ENCODE data around the gene CA10. TPM values are rescaled to one million over a fixed set of nuclear protein-coding genes. Genes with fewer than 3 reads are reported as not detected.

CA10 gene
- total RNA-seq, 1 donor from 2014 or later = 2.0 TPM

GRCh38 chr17:51913491-51914205 is 244.9 kb downstream of the CA10 start:
- no peaks in the 10 kb centered on the region for H3K27me3 ChIP-seq
- H3K9me3 ChIP-seq = no peaks in the 10 kb centered on the region
- intact Hi-C loops (cut with DNase I) = no loop called here
- H3K27ac ChIP-seq = no peak overlapping the region
- no peaks in the 10 kb centered on the region for H3K36me3 ChIP-seq
- no peaks in the 10 kb centered on the region for H3K4me1 ChIP-seq
- no peak for DNase-seq (ENCODE audit: extremely low spot score in 2 of 2)
- TF ChIP-seq CTCF (IDR thresholded peaks at IDR 0.05) = no peak
- TF ChIP-seq POLR2AphosphoS5 (IDR thresholded peaks at IDR 0.05; ENCODE audit: insufficient read depth in 1 of 2, low read depth in 1 of 2) = no peak
- no peak for TF ChIP-seq POLR2A (IDR thresholded peaks at IDR 0.05)
- H3K4me3 ChIP-seq = no peak overlapping the region

- Histone ChIP-seq H3K4me1 (no peaks in the 10 kb centered on the region), H3K27me3 (no peaks in the 10 kb centered on the region), H3K27ac (no peak overlapping the region), H3K36me3 (no peaks in the 10 kb centered on the region), H3K4me3 (no peak overlapping the region), H3K9me3 (no peaks in the 10 kb centered on the region)
- DNase-seq (ENCODE audit: extremely low spot score in 2 of 2) = no peak
- intact Hi-C loops (cut with DNase I) = no loop called here
- TF ChIP-seq POLR2AphosphoS5 (IDR thresholded peaks at IDR 0.05; ENCODE audit: insufficient read depth in 1 of 2, low read depth in 1 of 2) = no peak
- TF ChIP-seq CTCF (IDR thresholded peaks at IDR 0.05) = no peak
- TF ChIP-seq POLR2A (IDR thresholded peaks at IDR 0.05) = no peak
These were observed 245.6 kb downstream of the CA10 start for GRCh38 chr17:51912939-51913338.

GRCh38 chr17:51911237-51911636 is 247.3 kb downstream of the CA10 start:
- TF ChIP-seq POLR2A (IDR thresholded peaks at IDR 0.05) (no peak), POLR2AphosphoS5 (IDR thresholded peaks at IDR 0.05; ENCODE audit: insufficient read depth in 1 of 2, low read depth in 1 of 2) (no peak), CTCF (IDR thresholded peaks at IDR 0.05) (no peak)
- intact Hi-C loops (cut with DNase I) = no loop called here
- H3K4me1 ChIP-seq = no peaks in the 10 kb centered on the region

GRCh38 chr17:51909971-51910370 is 248.5 kb downstream of the CA10 start:
- H3K27ac ChIP-seq = no peak overlapping the region
- no peak for DNase-seq (ENCODE audit: extremely low spot score in 2 of 2)
- TF ChIP-seq POLR2A (IDR thresholded peaks at IDR 0.05) (no peak), POLR2AphosphoS5 (IDR thresholded peaks at IDR 0.05; ENCODE audit: insufficient read depth in 1 of 2, low read depth in 1 of 2) (no peak), CTCF (IDR thresholded peaks at IDR 0.05) (no peak)
- no peak overlapping the region for H3K4me3 ChIP-seq
- H3K4me1 ChIP-seq = no peaks in the 10 kb centered on the region
- intact Hi-C loops (cut with DNase I) = loop anchor here (10.0 kb wide), 1 partner anchor 195 kb away; no protein-coding TSS in a partner anchor
- H3K27me3 ChIP-seq = no peaks in the 10 kb centered on the region
- H3K9me3 ChIP-seq = no peaks in the 10 kb centered on the region
- no peaks in the 10 kb centered on the region for H3K36me3 ChIP-seq

More at GRCh38 chr17:51911237-51911636, 247.3 kb downstream of the CA10 start:
- no peaks in the 10 kb centered on the region for H3K36me3 ChIP-seq
- H3K27me3 ChIP-seq = no peaks in the 10 kb centered on the region
- H3K9me3 ChIP-seq = no peaks in the 10 kb centered on the region
- H3K4me3 ChIP-seq = no peak overlapping the region
- no peak overlapping the region for H3K27ac ChIP-seq
- no peak for DNase-seq (ENCODE audit: extremely low spot score in 2 of 2)

GRCh38 chr17:51908841-51909537 is 249.5 kb downstream of the CA10 start:
- H3K4me3 ChIP-seq = no peak overlapping the region
- TF ChIP-seq POLR2A (IDR thresholded peaks at IDR 0.05) (no peak), CTCF (IDR thresholded peaks at IDR 0.05) (no peak), POLR2AphosphoS5 (IDR thresholded peaks at IDR 0.05; ENCODE audit: insufficient read depth in 1 of 2, low read depth in 1 of 2) (no peak)
- no peak overlapping the region for H3K27ac ChIP-seq
- H3K36me3 ChIP-seq = no peaks in the 10 kb centered on the region
- intact Hi-C loops (cut with DNase I) = loop anchor here (10.0 kb wide), 1 partner anchor 196 kb away; no protein-coding TSS in a partner anchor
- H3K9me3 ChIP-seq = no peaks in the 10 kb centered on the region
- DNase-seq (ENCODE audit: extremely low spot score in 2 of 2) = no peak
- H3K27me3 ChIP-seq = no peaks in the 10 kb centered on the region
- no peaks in the 10 kb centered on the region for H3K4me1 ChIP-seq

Measured in vagina (tissue), 2 donors.